SK-N-MC (cell line): ENCODE measurements around the gene PAQR8.

Source experiments
- EZH2 ChIP-seq: fragments of 200-600 bp; sonication (generic); IDR thresholded peaks from one replicate; pipeline ENCODE4 v1.6.1; 2017; ENCODE audit warnings: antibody characterized with exemption
- FOXP2 ChIP-seq: optimal IDR thresholded peaks from 2 replicates; pipeline ENCODE3; 2011; ENCODE audit warnings: mild to moderate bottlenecking, moderate library complexity; ENCODE audit not compliant: insufficient read depth; ENCODE audit errors: extremely low read length, control extremely low read depth
- POLR2AphosphoS5 ChIP-seq: IDR thresholded peaks from 2 replicates; pipeline ENCODE4 v1.6.1; 2012; ENCODE audit warnings: mild to moderate bottlenecking, low read depth, low read length, borderline replicate concordance

- TF ChIP-seq EZH2 = no peak
- TF ChIP-seq POLR2AphosphoS5 = no peak
- no peak for TF ChIP-seq FOXP2
Measured at GRCh38 chr6:52403627-52404026, 41.7 kb downstream of the PAQR8 start.
